ENCODE results near the gene LYRM4. TPM values are rescaled to one million over a fixed set of nuclear protein-coding genes. Genes with fewer than 3 reads are reported as not detected.

The LYRM4 gene
- total RNA-seq, 1 experiment from 2014 or later: 16.5 TPM

DNA sequence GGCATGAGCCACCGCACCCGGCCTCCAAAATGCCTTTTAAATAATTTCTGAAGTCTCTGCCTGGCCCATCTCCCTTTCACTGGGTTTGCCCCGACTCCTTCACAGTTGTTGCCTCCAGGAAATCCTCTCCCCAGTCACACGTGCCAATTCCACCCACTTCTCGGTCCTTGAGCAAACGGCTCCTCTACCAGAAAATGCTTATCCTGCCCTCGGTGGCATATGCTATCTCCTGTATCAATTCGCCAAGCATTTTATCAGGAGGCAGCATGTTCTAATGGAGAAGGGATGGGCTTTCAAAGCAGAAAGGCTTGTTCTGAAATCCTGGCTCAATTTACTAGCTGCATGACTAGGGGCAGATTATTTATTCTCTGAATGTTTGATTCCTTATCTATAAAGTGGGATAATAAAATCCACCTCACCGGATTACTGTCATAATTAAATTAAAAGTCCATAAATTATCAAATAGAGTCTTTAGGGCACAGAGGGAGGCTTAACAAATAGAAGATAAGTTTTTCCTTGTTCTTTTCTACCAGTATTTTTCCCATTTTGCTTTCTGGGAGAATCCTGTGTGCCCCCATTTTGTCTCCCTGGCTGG is 109.3 kb downstream of the LYRM4 start:
- no peak overlapping the region for H3K27ac Mint-ChIP-seq (ENCODE audit: unreplicated experiment)
- no peak overlapping the region for H3K4me3 Mint-ChIP-seq (ENCODE audit: low read depth, unreplicated experiment)
- no peaks in the 10 kb centered on the region for H3K36me3 Mint-ChIP-seq (ENCODE audit: insufficient read depth, unreplicated experiment)
- no peaks in the 10 kb centered on the region for H3K27me3 Mint-ChIP-seq (ENCODE audit: unreplicated experiment)
- DNase-seq: no peak
- TF ChIP-seq, protein P1, sequence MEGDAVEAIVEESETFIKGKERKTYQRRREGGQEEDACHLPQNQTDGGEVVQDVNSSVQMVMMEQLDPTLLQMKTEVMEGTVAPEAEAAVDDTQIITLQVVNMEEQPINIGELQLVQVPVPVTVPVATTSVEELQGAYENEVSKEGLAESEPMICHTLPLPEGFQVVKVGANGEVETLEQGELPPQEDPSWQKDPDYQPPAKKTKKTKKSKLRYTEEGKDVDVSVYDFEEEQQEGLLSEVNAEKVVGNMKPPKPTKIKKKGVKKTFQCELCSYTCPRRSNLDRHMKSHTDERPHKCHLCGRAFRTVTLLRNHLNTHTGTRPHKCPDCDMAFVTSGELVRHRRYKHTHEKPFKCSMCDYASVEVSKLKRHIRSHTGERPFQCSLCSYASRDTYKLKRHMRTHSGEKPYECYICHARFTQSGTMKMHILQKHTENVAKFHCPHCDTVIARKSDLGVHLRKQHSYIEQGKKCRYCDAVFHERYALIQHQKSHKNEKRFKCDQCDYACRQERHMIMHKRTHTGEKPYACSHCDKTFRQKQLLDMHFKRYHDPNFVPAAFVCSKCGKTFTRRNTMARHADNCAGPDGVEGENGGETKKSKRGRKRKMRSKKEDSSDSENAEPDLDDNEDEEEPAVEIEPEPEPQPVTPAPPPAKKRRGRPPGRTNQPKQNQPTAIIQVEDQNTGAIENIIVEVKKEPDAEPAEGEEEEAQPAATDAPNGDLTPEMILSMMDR (IDR thresholded peaks at IDR 0.05; ENCODE audit: unreplicated experiment): no peak
- CTCF ChIA-PET: interaction anchor here (0.7 kb wide), 1 partner anchor 332 kb away, joined by 5 read pairs; no protein-coding TSS in a partner anchor
- intact Hi-C loops (cut with micrococcal nuclease; ENCODE audit: unreplicated experiment): no loop called here
- no peaks in the 10 kb centered on the region for H3K9me3 Mint-ChIP-seq (ENCODE audit: low read depth, unreplicated experiment)
- no TSS peak for BruUV-seq (replicated peaks)
- no peaks in the 10 kb centered on the region for H3K4me1 Mint-ChIP-seq (ENCODE audit: low read depth, unreplicated experiment)

DNA sequence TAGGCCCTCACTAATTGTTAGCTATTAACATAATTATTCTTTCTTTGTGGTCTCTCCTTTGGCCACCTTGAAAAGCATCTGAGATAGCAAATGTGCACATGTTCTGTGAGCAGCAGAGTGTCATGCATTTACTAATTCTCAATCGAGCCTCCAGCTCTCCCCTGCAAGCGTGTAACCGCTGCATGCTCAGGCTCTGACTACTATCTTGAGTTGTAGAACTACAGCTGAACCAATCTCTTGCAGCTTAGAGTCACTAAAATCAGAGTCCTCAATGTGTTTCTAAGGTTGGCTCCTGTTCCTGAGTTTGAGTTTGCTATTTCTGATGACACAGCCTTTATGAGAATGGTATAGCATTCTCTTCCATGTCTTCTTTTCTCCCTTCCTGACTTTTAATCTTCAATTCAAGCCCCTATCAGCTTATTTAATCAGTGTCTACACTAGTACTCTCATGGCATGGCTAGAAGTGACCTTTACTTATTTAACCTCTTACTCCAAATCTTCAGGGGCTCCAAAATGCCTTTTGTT is 110.1 kb downstream of the LYRM4 start:
- intact Hi-C loops (cut with micrococcal nuclease; ENCODE audit: unreplicated experiment): no loop called here
- no peaks in the 10 kb centered on the region for H3K36me3 Mint-ChIP-seq (ENCODE audit: insufficient read depth, unreplicated experiment)
- H3K27ac Mint-ChIP-seq (ENCODE audit: unreplicated experiment): no peak overlapping the region
- H3K4me1 Mint-ChIP-seq (ENCODE audit: low read depth, unreplicated experiment): no peaks in the 10 kb centered on the region
- no peak for DNase-seq
- no peak overlapping the region for H3K4me3 Mint-ChIP-seq (ENCODE audit: low read depth, unreplicated experiment)
- no peaks in the 10 kb centered on the region for H3K27me3 Mint-ChIP-seq (ENCODE audit: unreplicated experiment)
- no TSS peak for BruUV-seq (replicated peaks)
- H3K9me3 Mint-ChIP-seq (ENCODE audit: low read depth, unreplicated experiment): no peaks in the 10 kb centered on the region
- CTCF ChIA-PET: interaction anchor here (0.7 kb wide), 2 partner anchors 11 to 333 kb away, joined by 4 to 5 read pairs; no protein-coding TSS in a partner anchor
- TF ChIP-seq, protein P1 (IDR thresholded peaks at IDR 0.05; ENCODE audit: unreplicated experiment): no peak

- Mint-ChIP-seq H3K9me3 (ENCODE audit: low read depth, unreplicated experiment) (no peaks in the 10 kb centered on the region), H3K4me1 (ENCODE audit: low read depth, unreplicated experiment) (no peaks in the 10 kb centered on the region), H3K27me3 (ENCODE audit: unreplicated experiment) (no peaks in the 10 kb centered on the region), H3K4me3 (ENCODE audit: low read depth, unreplicated experiment) (no peak overlapping the region), H3K27ac (ENCODE audit: unreplicated experiment) (no peak overlapping the region), H3K36me3 (ENCODE audit: insufficient read depth, unreplicated experiment) (no peaks in the 10 kb centered on the region)
- CTCF ChIA-PET: no interaction called here
- no peak for DNase-seq
- intact Hi-C loops (cut with micrococcal nuclease; ENCODE audit: unreplicated experiment): no loop called here
- no TSS peak for BruUV-seq (replicated peaks)
- TF ChIP-seq, protein P1 (IDR thresholded peaks at IDR 0.05; ENCODE audit: unreplicated experiment): no peak
Measured at GRCh38 chr6:5149891-5150290, 110.9 kb downstream of the LYRM4 start.

DNA sequence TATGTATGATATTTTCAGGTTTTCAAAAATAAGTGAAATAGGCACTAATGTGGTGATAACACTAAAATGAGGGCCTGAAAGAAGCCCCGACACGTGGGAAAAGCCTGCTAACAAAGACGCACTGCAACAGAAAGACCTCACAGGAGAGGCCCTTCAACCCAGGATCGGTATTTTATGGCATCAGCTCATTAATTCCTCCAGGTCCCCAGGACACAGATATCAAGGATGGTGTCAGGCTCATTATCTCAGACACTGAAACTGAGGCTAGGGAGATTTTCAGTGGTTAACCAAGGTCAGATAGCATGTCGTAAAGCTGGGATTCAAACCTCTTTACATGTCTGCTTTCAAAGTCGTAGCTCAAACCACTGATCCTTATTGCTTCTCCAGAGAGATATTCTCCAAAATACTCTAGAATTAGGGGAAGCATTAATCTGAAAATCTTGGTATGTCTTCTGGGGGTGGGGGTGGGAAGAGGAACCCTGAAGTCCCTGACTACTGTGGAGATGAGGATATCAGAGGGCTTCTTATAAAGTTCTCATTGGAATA is 111.5 kb downstream of the LYRM4 start:
- H3K9me3 Mint-ChIP-seq (ENCODE audit: low read depth, unreplicated experiment): no peaks in the 10 kb centered on the region
- no peaks in the 10 kb centered on the region for H3K36me3 Mint-ChIP-seq (ENCODE audit: insufficient read depth, unreplicated experiment)
- no peak for DNase-seq
- H3K27ac Mint-ChIP-seq (ENCODE audit: unreplicated experiment): no peak overlapping the region
- CTCF ChIA-PET: no interaction called here
- no peaks in the 10 kb centered on the region for H3K4me1 Mint-ChIP-seq (ENCODE audit: low read depth, unreplicated experiment)
- H3K4me3 Mint-ChIP-seq (ENCODE audit: low read depth, unreplicated experiment): no peak overlapping the region
- H3K27me3 Mint-ChIP-seq (ENCODE audit: unreplicated experiment): no peaks in the 10 kb centered on the region
- BruUV-seq (replicated peaks): no TSS peak
- intact Hi-C loops (cut with micrococcal nuclease; ENCODE audit: unreplicated experiment): no loop called here
- TF ChIP-seq, protein P1 (IDR thresholded peaks at IDR 0.05; ENCODE audit: unreplicated experiment): no peak

Measured in Calu3 (cell line).